Measurements from ENCODE around the gene PRDX3. TPM values are rescaled to one million over a fixed set of nuclear protein-coding genes. Genes with fewer than 3 reads are reported as not detected.

PRDX3 gene
- total and polyA plus RNA-seq, 3 donors from 2014 or later, result 71.7 to 118 (median 101) TPM

- TF ChIP-seq POLR2A (IDR thresholded peaks at IDR 0.05) (no peak), CTCF (IDR thresholded peaks at IDR 0.05) (no peak)
- DNase-seq, result peak; percentile 53
- no peaks in the 10 kb centered on the region for H3K4me1 ChIP-seq
- H3K36me3 ChIP-seq (ENCODE audit: low read depth, missing control alignments), result no peaks in the 10 kb centered on the region
- no peaks in the 10 kb centered on the region for H3K9me3 ChIP-seq
- H3K27me3 ChIP-seq, result no peaks in the 10 kb centered on the region
- H3K4me3 ChIP-seq, result peak overlapping the region; percentile 67 to 93
- WGBS, 2 donors, result 0% methylated on average over 50 to 56 of the region's 62 CpGs
- peak overlapping the region; percentile 18 to 97 for H3K27ac ChIP-seq
- intact Hi-C loops (cut with DNase I; ENCODE audit: low total_unique reads), result loop anchor here (10.0 kb wide), 2 partner anchors 207 to 237 kb away; no protein-coding TSS in a partner anchor
These were observed 29.3 kb upstream of the PRDX3 start for GRCh38 chr10:119207713-119208552.

- no peaks in the 10 kb centered on the region for H3K27me3 ChIP-seq
- H3K27ac ChIP-seq, result peak within 1 kb of the TSS; percentile 85 to 97
- intact Hi-C loops (cut with DNase I; ENCODE audit: low total_unique reads), result loop anchor here (10.0 kb wide), 2 partner anchors 207 to 237 kb away; no protein-coding TSS in a partner anchor
- no peaks in the 10 kb centered on the region for H3K9me3 ChIP-seq
- TF ChIP-seq CTCF (IDR thresholded peaks at IDR 0.05) (no peak), POLR2A (IDR thresholded peaks at IDR 0.05) (no peak)
- no peaks in the 10 kb centered on the region for H3K36me3 ChIP-seq (ENCODE audit: low read depth, missing control alignments)
- peak within 1 kb of the TSS; percentile 67 to 93 for H3K4me3 ChIP-seq
- no peaks in the 10 kb centered on the region for H3K4me1 ChIP-seq
- DNase-seq, result peak; percentile 94
- 0% methylated on average over 5 to 16 of the region's 34 CpGs for WGBS, 2 donors
These were observed 28.7 kb upstream of the PRDX3 start, which contains the start of gene GRK5 for GRCh38 chr10:119207366-119207666. GRK5 (plus strand) TSS chr10:119207571; CDS start chr10:119207918, 347 bp downstream.

GRCh38 chr10:119206603-119207365 is 28.2 kb upstream of the PRDX3 start:
- no peaks in the 10 kb centered on the region for H3K36me3 ChIP-seq (ENCODE audit: low read depth, missing control alignments)
- peak; percentile 73 for DNase-seq
- H3K4me1 ChIP-seq, result no peaks in the 10 kb centered on the region
- H3K27me3 ChIP-seq, result no peaks in the 10 kb centered on the region
- no peak for TF ChIP-seq POLR2A (IDR thresholded peaks at IDR 0.05)
- peak; percentile 70 to 93 (median 86) for TF ChIP-seq CTCF (IDR thresholded peaks at IDR 0.05)
- H3K4me3 ChIP-seq, result peak overlapping the region; percentile 67 to 93
- intact Hi-C loops (cut with DNase I; ENCODE audit: low total_unique reads), result loop anchor here (10.0 kb wide), 2 partner anchors 208 to 238 kb away; no protein-coding TSS in a partner anchor
- no peaks in the 10 kb centered on the region for H3K9me3 ChIP-seq
- peak overlapping the region; percentile 85 to 97 for H3K27ac ChIP-seq
- 0 to 1% methylated on average over 13 to 23 of the region's 97 CpGs for WGBS, 2 donors

GRCh38 chr10:119205894-119206602 is 27.4 kb upstream of the PRDX3 start:
- Histone ChIP-seq H3K36me3 (ENCODE audit: low read depth, missing control alignments) (no peaks in the 10 kb centered on the region), H3K27ac (peak overlapping the region; percentile 85 to 97), H3K9me3 (no peaks in the 10 kb centered on the region), H3K4me1 (no peaks in the 10 kb centered on the region), H3K4me3 (peak overlapping the region; percentile 67 to 93), H3K27me3 (no peaks in the 10 kb centered on the region)
- intact Hi-C loops (cut with DNase I; ENCODE audit: low total_unique reads), result loop anchor here (10.0 kb wide), 2 partner anchors 209 to 239 kb away; no protein-coding TSS in a partner anchor
- DNase-seq, result peak; percentile 68
- WGBS, 2 donors, result 19 to 31% methylated on average over 17 of the region's 17 CpGs
- no peak for TF ChIP-seq POLR2A (IDR thresholded peaks at IDR 0.05)
- no peak for TF ChIP-seq CTCF (IDR thresholded peaks at IDR 0.05)

All from testis (tissue), 3 donors.